OCI-LY1 (cell line): Measurements from ENCODE around the gene ST6GALNAC6.

Experiments
- H2AFZ ChIP-seq: fragments of 200-600 bp; sonication (generic), shearing (Covaris generic); 2 replicates; pipeline ENCODE4 v1.6.0; 2014; ENCODE audit warnings: antibody characterized with exemption, mild to moderate bottlenecking, low read length
- H3F3A ChIP-seq: fragments of 200-600 bp; sonication (generic), shearing (Covaris generic); 2 replicates; pipeline ENCODE4 v1.6.0; 2014; ENCODE audit warnings: mild to moderate bottlenecking, antibody characterized with exemption, low read length, moderate library complexity; ENCODE audit not compliant: insufficient read depth
- H3K27ac ChIP-seq: fragments of 200-600 bp; sonication (generic); 2 replicates; pipeline ENCODE4 v1.5.1; 2014; ENCODE audit warnings: low read length, mixed run types, mild to moderate bottlenecking, low read depth; ENCODE audit not compliant: poor library complexity, severe bottlenecking
- H3K27me3 ChIP-seq: fragments of 200-600 bp; sonication (generic); 2 replicates; pipeline ENCODE4 v1.6.0; 2014; ENCODE audit warnings: antibody characterized with exemption, mild to moderate bottlenecking, low read length, moderate library complexity; ENCODE audit not compliant: insufficient read depth
- H3K36me3 ChIP-seq: fragments of 200-600 bp; sonication (generic); 2 replicates; pipeline ENCODE4 v1.6.1; 2014; ENCODE audit warnings: mild to moderate bottlenecking, antibody characterized with exemption, low read length, moderate library complexity, mixed read lengths; ENCODE audit not compliant: insufficient read depth
- H3K4me1 ChIP-seq: fragments of 200-600 bp; sonication (generic); 2 replicates; pipeline ENCODE4 v1.5.1; 2014; ENCODE audit warnings: mild to moderate bottlenecking, low read length, moderate library complexity; ENCODE audit not compliant: insufficient read depth, severe bottlenecking
- H3K4me2 ChIP-seq: fragments of 200-600 bp; sonication (generic), shearing (Covaris generic); 2 replicates; pipeline ENCODE4 v1.6.1; 2014; ENCODE audit warnings: low read length
- H3K4me3 ChIP-seq: fragments of 200-600 bp; sonication (generic); 2 replicates; pipeline ENCODE4 v1.5.1; 2014; ENCODE audit warnings: low read length, low read depth, mild to moderate bottlenecking, mixed read lengths; ENCODE audit not compliant: poor library complexity, severe bottlenecking
- H3K79me2 ChIP-seq: fragments of 200-600 bp; shearing (Covaris generic); 2 replicates; pipeline ENCODE4 v1.6.1; 2016; ENCODE audit warnings: mixed run types, low read length, mixed read lengths; ENCODE audit not compliant: insufficient read depth
- H3K9ac ChIP-seq: fragments of 200-600 bp; sonication (generic), shearing (Covaris generic); 2 replicates; pipeline ENCODE4 v1.6.1; 2014; ENCODE audit warnings: mild to moderate bottlenecking, low read length, mixed read lengths
- H3K9me2 ChIP-seq: fragments of 200-600 bp; sonication (generic), shearing (Covaris generic); 2 replicates; pipeline ENCODE4 v1.6.1; 2014; ENCODE audit warnings: low read depth, mild to moderate bottlenecking, low read length, mixed read lengths
- H3K9me3 ChIP-seq: fragments of 200-600 bp; shearing (Covaris generic); 2 replicates; pipeline ENCODE4 v1.6.1; 2014; ENCODE audit warnings: low read length, mixed read lengths
- H4K20me1 ChIP-seq: fragments of 200-600 bp; sonication (generic), shearing (Covaris generic); 2 replicates; pipeline ENCODE4 v1.6.0; 2016; ENCODE audit warnings: mild to moderate bottlenecking, low read length; ENCODE audit not compliant: insufficient read depth
- CTCF ChIP-seq: fragments of 200-600 bp; sonication (generic), shearing (Covaris generic); IDR thresholded peaks from 2 replicates; pipeline ENCODE4 v1.5.1; 2017; ENCODE audit warnings: mild to moderate bottlenecking, antibody characterized with exemption, low read length, moderate library complexity, mixed read lengths
- EZH2 ChIP-seq: fragments of 200-600 bp; sonication (generic), shearing (Covaris generic); IDR thresholded peaks from 2 replicates; pipeline ENCODE4 v1.8.0; 2017; ENCODE audit warnings: borderline replicate concordance, mixed run types, mild to moderate bottlenecking, antibody characterized with exemption, low read length, moderate library complexity, mixed read lengths

The ST6GALNAC6 gene

DNA sequence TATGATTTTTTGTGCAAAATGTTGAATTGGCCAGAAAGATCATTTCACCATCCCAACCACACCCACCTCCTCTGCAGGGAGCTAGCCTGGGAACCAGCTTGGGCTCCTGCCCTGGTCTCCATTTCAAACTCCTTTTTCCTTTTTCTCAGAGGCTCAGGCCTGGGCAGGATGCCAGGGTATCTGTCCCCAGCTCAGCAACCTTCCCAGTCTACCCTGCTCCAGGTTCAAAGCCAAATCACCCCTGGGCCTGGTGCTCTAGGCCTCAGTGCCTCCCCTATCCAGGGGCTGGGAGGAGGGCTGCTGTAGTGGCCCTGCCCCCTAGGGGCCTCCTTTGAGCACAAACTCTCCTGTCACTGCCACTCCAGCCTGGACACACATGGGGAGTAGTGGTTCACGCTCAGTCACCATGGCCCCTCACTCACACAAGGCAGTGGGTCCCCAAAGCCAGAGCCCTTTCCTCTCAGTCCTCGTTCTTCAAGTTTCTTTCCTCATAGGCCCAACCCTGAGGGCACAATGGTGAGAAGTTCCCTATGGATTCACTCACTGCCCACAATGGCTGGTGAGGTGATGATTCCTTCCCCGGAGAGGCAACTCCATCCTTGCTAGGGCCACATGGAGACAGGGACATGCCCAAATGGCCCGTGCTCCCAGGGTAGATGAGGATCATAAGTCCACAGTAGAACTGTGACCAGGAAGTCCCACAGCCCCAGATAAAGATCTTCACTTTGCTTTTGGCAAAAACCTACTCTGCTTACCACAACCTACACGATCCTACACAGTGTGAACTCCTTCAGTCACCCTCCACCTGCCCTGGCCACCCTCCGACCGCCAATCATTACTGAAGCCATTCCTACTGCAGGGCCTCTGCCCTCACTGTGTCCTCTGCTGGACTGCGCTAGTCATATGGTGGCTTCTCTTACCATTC, 19.0 kb upstream of the ST6GALNAC6 start:
- peaks cover 39% of the 10 kb centered on the region for H3K4me1 ChIP-seq
- TF ChIP-seq CTCF (peak; percentile 36; the same call in 1 of the 2 replicates), EZH2 (no peak)
- H3K9me3 ChIP-seq: no peaks in the 10 kb centered on the region
- H3K9ac ChIP-seq: no peak overlapping the region; the same call in 1 of the 2 replicates
- H4K20me1 ChIP-seq: no peaks in the 10 kb centered on the region
- H3K36me3 ChIP-seq: peaks cover 11% of the 10 kb centered on the region; the same call in 1 of the 2 replicates
- no peak overlapping the region for H3K4me2 ChIP-seq
- H3K4me3 ChIP-seq: no peak overlapping the region
- H3K27me3 ChIP-seq: no peaks in the 10 kb centered on the region
- H3K27ac ChIP-seq: peak overlapping the region; percentile 83
- H3F3A ChIP-seq: no peaks in the 10 kb centered on the region
- H2AFZ ChIP-seq: no peak overlapping the region
- no peaks in the 10 kb centered on the region for H3K79me2 ChIP-seq
- no peaks in the 10 kb centered on the region for H3K9me2 ChIP-seq

DNA sequence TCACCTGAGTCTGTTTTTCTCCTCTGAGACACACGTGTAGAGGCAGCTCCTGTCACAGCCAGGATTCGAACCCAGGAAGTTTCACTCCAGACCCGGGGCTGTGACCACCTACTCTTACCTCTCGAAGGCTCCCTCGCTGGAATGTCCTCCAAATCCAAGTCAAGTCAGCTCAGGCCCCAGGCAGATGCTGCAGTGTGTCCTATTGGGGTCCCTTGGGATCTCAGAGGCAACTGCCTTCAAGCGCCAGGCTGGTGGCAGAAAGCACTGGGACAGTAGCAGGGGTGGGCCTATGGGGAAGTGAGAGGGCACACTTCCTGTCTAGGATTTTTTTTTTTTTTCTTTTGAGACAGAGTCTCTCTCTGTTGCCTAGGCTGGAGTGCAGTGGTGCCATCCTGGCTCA, 18.2 kb upstream of the ST6GALNAC6 start:
- Histone ChIP-seq H3K4me2 (peak overlapping the region; percentile 64), H3K9me3 (no peaks in the 10 kb centered on the region), H3K36me3 (peaks cover 18% of the 10 kb centered on the region; the same call in 1 of the 2 replicates), H3K27me3 (no peaks in the 10 kb centered on the region), H3F3A (no peaks in the 10 kb centered on the region), H3K4me3 (peak overlapping the region; percentile 55), H2AFZ (no peak overlapping the region), H3K79me2 (no peaks in the 10 kb centered on the region), H4K20me1 (no peaks in the 10 kb centered on the region), H3K9ac (peak overlapping the region; percentile 49), H3K27ac (peak overlapping the region; percentile 83), H3K9me2 (no peaks in the 10 kb centered on the region), H3K4me1 (peaks cover 44% of the 10 kb centered on the region)
- no peak for TF ChIP-seq CTCF
- no peak for TF ChIP-seq EZH2

DNA sequence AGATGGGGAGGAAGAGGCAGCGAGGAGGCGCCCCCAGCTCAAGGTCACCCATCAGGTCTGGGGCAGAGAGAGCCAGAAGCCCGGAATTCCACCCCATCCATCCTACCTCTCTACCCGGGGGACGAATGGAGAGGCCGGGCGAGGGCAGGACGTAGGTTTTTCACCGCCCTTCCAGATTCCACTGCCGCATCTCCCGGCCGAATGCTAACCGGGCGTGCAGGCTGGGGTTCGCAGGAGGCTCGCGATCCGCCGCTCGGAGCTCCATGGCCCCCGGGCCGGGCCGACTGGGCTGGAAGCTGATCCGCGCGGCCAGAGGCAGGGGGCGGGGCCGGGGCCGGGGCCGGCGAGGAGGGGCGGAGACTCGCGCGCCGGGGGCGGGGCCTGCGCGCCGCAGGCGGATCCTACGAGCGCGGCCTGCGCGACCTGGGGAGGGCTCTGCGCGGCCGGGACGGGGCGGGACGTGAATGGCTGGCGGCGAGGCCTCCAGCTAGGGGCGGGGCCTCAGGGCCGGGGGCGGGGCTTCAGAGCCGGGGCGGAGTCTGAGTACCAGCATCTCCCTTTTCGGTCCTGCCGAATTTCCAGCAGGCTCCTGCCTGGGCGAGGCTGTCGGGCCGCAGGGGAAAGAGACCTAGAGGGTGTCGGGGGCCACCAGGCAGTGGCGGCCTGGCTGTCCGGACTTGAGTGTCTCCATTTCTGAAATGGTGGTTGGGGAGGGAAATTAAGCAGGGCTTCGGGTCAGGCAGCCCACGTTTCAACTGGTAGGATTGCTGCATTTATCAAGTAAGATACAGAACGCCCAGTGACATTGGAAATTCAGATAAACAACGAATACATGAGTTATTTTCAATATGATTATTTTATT, 17.5 kb upstream of the ST6GALNAC6 start, which contains the start of gene ST6GALNAC4:
Gene ST6GALNAC4, minus strand, starts transcription at position 322 of the 862 bp plus-strand sequence. CDS start 622 bp downstream, outside the sequence.
- H3K27me3 ChIP-seq: no peaks in the 10 kb centered on the region
- no peak within 1 kb of the TSS for H2AFZ ChIP-seq
- peak within 1 kb of the TSS; percentile 93 for H3K27ac ChIP-seq
- TF ChIP-seq CTCF: no peak
- TF ChIP-seq EZH2: no peak
- H4K20me1 ChIP-seq: no peaks in the 10 kb centered on the region
- no peaks in the 10 kb centered on the region for H3F3A ChIP-seq
- peaks cover 24% of the 10 kb centered on the region for H3K36me3 ChIP-seq
- H3K9ac ChIP-seq: peak within 1 kb of the TSS; percentile 96
- no peaks in the 10 kb centered on the region for H3K79me2 ChIP-seq
- H3K9me3 ChIP-seq: no peaks in the 10 kb centered on the region
- peak within 1 kb of the TSS; percentile 95 for H3K4me2 ChIP-seq
- peak within 1 kb of the TSS; percentile 95 for H3K4me3 ChIP-seq
- H3K4me1 ChIP-seq: peaks cover 48% of the 10 kb centered on the region
- no peaks in the 10 kb centered on the region for H3K9me2 ChIP-seq
